CD4-positive, alpha-beta T cell treated with Interleukin-2 at 100 ng/mL for 4 hours (primary cell): ENCODE data around the gene SELENOO.

ENCODE experiments used
- DNase-seq: peaks from one replicate; pipeline ENCODE4 v3.0.0-alpha.2; 2020; ENCODE audit warnings: low spot score

Gene SELENOO

GRCh38 chr22:50171965-50172421 lies 28.8 kb upstream of the SELENOO start:
- no peak for DNase-seq

DNA sequence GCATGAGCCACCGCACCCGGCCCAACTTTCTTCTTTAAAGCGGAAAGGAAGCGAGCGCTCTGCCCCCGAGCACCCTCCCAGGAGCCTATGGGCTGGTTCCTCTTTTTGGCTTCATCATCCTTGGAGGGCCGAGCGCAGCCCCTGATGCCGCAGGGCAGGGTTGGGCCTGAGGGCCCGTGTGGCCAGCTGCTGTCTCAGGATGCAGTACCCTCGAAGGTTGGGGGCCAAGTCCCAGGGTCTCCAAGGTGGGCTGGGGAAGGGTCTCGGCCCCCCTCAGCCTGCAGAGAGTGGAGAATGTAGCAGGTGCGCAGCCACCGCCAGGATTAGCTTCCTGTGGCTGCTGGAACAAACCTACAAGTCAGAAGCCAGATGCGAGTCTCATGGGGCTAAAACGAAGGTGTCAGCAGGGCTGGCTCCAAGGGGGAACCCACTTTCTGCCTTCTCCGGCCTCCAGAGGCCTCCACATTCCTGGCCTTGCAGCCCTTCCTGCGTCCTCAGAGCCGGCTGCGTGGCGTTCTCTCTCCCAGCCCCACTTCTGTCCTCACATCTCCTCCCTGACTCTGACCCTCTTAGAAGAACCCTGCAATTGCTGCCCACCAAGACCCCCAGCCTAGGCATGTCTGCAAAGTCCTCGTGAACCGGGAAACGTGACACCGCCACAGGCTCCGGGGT lies 27.4 kb upstream of the SELENOO start:
- DNase-seq = no peak

DNA sequence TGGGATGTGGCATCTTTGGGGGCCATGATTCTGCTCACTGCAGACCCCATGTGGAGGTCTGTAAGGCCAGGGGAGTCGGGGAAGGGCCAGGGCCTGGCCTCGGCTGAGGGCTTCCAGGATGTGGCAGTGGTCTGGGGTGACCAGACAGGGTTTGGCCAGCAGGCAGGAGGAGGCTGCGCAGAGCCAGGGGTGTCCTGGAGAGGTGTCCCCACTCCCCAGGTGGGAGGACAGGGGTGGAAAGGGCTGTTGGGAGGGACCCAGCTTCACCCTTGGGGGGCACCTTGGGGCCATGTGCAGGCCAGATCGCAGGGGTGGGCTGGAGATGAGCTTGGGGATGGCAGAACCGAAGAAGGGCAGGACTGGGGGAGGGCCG lies 26.8 kb upstream of the SELENOO start:
- DNase-seq = no peak

DNA sequence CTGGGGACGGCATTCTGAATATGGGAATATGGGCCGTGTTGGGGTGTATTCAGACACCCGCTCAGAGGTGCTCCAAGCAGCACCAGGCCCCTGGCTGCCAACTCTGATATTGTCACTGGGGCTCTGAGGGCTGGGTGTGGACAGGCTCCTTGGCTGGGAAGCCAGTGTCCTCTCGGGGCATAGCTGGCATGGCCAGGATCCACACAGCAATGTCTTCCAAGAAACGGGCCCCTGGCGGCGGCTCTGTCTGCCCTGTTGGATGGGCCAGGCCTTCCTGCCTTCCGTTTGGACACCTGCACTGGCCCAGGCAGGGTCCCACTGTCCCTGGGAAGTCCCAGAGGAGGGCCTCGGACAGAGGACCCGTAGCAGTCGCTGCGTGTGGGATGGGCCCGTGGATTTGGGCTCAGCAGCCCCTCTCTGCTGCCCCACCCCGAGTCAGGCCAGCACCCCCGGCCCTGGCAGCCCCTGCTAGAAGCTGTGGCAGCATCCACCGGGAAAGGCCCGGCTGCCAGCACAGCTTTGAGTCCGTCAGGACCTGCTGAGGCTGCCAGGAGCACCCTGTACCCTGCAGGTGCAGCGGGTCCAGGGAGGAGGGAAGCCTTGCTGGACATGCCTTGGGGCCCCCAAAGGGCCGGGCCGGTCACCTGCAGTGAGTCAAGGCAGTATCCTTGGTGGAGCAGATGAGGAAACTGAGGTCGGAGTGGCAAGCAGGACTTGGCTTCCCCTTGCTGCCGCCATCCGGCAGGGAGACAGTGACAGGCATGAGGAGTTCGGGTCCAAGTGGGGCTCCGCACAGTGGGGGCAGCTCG lies 26.2 kb upstream of the SELENOO start:
- no peak for DNase-seq

DNA sequence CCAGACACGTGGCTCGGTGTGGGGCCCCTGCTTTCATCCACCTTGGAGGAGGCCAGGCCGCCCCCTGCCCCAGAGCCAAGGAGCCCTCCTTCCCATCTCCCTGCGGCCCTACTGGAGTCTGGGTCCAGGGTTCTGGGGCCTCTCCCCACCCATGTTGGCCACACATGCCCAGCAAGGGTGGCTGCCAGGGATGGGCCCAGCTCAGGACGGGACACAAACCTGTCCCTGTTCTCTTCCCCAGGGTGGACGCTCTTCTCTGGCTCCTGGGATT lies 25.7 kb upstream of the SELENOO start:
- DNase-seq = no peak

- DNase-seq = no peak
These were observed 24.6 kb upstream of the SELENOO start for GRCh38 chr22:50175921-50176849.

DNA sequence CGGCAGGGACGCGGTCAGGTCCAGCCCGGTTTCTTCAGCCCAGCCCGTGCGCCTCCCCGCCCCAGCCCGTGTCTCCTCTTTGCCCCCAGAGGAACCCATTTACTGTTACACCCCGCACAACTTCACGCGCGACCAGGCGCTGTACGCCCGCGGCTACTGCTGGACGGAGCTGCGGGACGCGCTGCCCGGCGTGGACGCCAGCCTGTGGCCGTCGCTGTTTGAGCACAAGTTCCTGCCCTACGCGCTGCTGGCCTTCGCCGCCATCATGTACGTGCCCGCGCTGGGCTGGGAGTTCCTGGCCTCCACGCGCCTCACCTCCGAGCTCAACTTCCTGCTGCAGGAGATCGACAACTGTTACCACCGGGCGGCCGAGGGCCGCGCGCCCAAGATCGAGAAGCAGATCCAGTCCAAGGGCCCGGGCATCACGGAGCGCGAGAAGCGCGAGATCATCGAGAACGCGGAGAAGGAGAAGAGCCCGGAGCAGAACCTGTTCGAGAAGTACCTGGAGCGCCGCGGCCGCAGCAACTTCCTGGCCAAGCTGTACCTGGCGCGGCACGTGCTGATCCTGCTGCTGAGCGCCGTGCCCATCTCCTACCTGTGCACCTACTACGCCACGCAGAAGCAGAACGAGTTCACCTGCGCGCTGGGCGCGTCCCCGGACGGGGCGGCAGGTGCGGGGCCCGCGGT lies 23.8 kb upstream of the SELENOO start:
- DNase-seq = no peak

- DNase-seq = no peak
These were observed 23.0 kb upstream of the SELENOO start for GRCh38 chr22:50177537-50178470.

GRCh38 chr22:50178471-50178864 lies 22.3 kb upstream of the SELENOO start:
- DNase-seq = no peak

DNA sequence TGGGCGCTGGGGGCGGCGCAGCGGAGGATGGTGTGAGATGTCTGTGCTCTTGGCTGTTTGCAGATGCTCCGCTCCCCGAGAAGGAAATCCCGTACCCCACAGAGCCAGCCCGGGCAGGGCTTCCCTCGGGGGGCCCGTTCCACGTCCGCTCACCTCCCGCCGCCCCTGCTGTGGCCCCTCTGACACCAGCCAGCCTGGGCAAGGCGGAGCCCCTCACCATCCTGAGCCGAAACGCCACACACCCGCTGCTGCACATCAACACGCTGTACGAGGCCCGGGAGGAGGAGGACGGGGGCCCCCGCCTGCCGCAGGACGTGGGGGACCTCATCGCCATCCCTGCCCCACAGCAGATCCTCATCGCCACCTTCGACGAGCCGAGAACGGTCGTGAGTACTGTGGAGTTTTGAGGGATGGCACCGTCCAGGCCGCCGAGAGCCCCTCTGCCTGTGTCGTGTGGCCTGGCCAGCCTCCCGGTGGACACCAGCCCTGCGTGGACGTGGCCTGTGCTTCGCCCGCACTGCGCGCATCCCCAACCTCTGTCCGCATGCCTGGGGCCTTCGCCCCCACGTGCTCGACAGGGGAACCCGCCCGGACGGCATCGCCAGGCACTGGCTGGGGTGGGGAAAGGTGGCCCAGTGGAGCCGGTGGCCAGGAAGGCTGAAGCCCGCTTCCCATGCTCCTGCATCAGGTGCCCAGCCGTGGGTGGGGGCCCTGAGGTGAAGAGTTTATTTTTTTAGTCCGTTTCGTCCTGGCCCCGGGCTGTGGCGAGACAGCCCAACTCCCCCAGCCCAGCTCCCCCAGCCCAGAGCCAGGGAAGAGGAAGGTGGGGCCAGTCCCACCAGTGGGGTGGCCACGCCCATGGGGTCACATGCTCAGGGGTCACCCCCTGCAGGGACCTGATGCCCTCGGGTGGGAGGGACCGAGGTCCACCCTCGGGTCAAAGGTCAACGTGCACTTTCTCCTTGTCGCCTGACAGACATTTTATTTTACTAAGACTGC lies 21.6 kb upstream of the SELENOO start:
- no peak for DNase-seq

DNA sequence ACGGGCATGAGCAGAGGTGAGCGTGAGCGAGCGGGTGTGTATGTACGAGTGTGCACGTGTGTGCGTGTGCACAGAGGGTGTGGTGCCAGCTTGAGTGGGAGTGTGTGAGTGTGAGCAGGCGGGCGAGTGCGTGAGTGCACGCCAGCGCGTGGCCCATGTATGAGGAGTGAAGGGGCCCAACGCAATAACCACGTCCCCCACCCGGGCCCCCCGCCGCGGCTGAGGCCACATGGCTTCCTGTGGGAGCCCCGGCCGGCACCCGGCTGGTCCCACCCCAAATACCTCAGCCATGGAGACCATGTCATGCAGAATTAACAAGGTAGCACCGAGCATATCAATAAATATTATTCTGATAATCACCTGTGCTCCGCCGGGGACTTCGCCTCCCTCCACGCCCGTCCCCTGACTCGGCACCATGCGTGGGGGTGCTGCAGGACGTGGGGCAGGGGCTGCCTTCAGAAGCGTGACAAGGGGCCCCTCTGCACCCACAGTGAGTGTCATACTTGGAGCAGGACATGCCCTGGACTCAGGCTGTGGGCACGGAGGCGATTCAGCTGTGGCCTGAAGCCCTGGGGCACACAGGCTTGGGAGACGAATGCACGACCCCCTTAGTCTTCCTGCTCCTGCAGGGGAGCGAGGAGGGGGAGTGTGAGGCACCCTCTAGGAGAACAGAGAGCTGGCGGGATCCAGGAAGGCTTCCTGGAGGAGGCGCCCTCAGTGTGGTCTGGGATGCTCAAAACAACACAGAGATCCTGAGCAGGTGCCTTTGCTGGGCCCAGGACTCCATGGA lies 20.7 kb upstream of the SELENOO start:
- no peak for DNase-seq

DNA sequence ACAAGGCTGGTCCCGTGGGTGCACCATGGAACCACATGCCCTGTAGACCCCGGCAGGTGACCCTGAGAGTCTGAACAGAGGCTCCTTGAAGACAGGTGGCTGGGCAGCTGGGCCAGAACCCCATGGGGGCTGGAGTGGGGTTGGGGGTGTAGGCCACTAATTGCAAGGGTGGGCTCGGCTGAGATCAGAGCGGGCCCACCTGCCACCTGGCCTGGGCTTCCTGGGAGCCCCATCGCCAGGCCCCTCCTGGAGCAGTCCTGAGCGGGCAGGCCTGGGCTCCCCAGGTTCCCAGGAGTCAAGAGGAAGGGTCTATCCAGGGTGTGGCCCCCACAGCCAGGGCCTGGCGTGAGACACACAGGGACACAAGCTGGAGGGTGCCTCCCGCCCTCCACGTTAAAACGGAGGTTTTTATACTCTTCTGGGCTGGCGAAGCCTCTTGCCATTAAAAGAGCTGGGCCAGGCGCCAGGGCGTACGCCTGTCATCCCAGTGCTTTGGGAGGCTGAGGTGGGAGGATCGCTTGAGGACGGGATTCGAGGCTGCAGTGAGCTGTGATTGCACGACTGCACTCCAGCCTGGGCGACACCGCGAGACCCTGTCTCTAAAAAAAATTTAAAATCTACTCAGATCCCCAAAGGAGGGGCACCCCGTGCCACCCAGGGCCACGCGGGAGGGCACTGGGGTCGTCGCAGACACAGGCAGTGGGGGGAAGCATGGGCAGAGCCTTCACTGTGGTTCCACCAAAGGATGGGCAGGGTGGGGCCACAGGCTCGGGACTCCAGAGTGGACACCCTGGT lies 19.9 kb upstream of the SELENOO start:
- DNase-seq = no peak

DNA sequence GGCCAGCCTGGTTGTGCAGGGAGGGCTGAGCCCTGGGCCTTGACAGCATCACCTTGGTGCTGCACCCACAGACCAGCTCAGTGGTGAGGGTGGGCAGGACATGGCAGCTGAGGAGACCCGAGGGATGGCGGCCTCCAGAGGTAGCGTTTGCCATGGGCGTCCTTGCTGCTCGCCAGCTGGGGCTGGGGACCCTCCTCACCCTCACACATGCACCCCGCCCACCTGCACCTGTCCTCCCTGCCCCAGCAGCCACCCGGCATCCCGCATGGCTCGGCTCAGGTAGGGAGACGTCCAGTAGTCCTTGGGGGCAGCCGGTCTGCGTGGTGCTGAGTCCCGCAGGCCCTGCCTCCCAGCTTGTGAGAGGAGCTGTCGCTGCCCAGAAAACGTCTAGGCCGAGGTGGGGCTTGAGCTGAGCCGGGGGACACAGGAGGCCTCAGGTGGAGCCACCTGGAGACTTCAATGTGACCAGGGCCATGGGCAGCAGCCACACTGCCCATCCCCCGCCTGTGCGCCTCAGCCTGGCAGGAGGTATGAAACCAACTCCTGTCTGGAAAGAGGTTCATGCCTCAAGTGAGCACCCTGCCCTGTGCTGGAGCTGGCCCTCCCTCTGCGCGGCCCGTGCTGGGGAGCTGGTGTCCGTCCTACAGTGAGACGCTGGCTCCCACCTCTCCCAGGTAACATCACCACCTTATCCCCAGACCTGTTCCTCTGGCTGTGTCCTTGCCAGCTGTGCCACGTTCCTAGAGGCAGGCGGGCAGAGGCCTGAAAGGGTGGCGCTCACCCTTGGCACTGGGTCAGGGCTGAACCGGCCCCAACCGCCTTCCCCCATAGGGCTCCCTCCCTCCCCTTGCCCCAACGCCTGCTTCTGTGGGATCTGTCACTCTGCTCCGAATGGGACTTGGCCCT lies 18.4 kb upstream of the SELENOO start:
- DNase-seq = no peak

DNA sequence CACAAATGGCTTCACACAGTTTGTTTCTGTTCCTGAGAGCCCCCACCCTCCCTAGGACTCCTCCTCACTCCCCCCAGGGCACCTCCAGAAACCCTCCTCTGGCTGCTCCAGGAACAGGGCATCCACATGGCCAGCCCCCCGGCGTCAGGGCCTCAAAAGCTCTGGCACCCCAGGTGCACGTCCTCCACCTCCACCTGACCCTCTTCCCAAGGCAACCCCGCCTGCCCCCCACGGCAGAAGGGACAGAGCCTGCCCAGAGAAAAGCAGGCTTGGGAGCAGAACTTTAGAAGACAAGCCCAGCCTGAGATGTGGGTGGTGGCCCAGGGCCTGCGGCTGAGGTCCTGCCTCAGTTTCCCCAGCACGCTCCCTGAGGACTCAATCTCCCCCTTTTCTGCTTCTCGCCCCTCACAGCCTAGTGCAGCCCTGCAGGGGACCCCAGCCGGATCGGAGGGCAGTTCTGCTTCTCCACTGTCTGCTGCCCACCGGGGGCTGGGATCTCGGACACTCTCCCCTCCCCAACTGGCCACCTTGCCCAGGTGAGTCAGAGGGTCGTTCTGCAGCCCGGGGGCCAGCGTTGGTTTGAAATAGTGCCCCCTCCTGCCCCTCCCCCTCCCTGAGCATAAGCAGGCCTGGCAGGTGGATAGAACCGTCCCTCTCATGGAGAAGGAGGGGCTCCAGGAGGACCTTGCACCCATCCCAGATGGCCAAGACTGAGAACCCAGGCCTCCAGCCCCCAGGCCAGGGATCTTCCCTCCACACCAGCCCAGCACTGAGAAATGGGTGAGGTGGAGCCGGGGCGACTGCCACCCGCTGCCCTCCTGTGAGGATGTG lies 17.5 kb upstream of the SELENOO start:
- DNase-seq = no peak

GRCh38 chr22:50184004-50184901 lies 16.6 kb upstream of the SELENOO start:
- no peak for DNase-seq
